Ishikawa (cell line): ENCODE measurements around the gene PGAM5.

Experiments
- CEBPB ChIP-seq: IDR thresholded peaks from 2 replicates; pipeline ENCODE4 v1.6.1; 2012
- CREB1 ChIP-seq: IDR thresholded peaks from 2 replicates; pipeline ENCODE4 v1.6.1; 2012; ENCODE audit warnings: low read depth
- EGR1 ChIP-seq: IDR thresholded peaks from 2 replicates; pipeline ENCODE4 v1.6.1; 2012
- EP300 ChIP-seq: IDR thresholded peaks from 2 replicates; pipeline ENCODE4 v1.6.1; 2012; ENCODE audit warnings: borderline replicate concordance
- FOXM1 ChIP-seq: IDR thresholded peaks from 2 replicates; pipeline ENCODE4 v1.6.1; 2012; ENCODE audit warnings: low read depth, borderline replicate concordance
- NFIC ChIP-seq: IDR thresholded peaks from 2 replicates; pipeline ENCODE4 v1.6.1; 2012
- RAD21 ChIP-seq: IDR thresholded peaks from 2 replicates; pipeline ENCODE4 v1.6.1; 2012; ENCODE audit warnings: low read depth
- REST ChIP-seq: IDR thresholded peaks from 2 replicates; pipeline ENCODE4 v1.6.1; 2012; ENCODE audit warnings: low read depth, mild to moderate bottlenecking
- TAF1 ChIP-seq: IDR thresholded peaks from 2 replicates; pipeline ENCODE4 v1.6.1; 2012; ENCODE audit warnings: low read depth, mild to moderate bottlenecking
- TCF12 ChIP-seq: IDR thresholded peaks from 2 replicates; pipeline ENCODE4 v1.6.1; 2012; ENCODE audit warnings: low read depth
- TEAD4 ChIP-seq: IDR thresholded peaks from 2 replicates; pipeline ENCODE4 v1.6.1; 2012
- USF1 ChIP-seq: IDR thresholded peaks from 2 replicates; pipeline ENCODE4 v1.6.1; 2012
- YY1 ChIP-seq: IDR thresholded peaks from 2 replicates; pipeline ENCODE4 v1.6.1; 2012; ENCODE audit warnings: low read depth
- ZBTB7A ChIP-seq: IDR thresholded peaks from 2 replicates; pipeline ENCODE4 v1.6.1; 2012; ENCODE audit warnings: low read depth
- TF ChIP-seq, protein P1 (sequence below): IDR thresholded peaks from 2 replicates; pipeline ENCODE4 v1.6.1; 2012

Gene PGAM5

DNA sequence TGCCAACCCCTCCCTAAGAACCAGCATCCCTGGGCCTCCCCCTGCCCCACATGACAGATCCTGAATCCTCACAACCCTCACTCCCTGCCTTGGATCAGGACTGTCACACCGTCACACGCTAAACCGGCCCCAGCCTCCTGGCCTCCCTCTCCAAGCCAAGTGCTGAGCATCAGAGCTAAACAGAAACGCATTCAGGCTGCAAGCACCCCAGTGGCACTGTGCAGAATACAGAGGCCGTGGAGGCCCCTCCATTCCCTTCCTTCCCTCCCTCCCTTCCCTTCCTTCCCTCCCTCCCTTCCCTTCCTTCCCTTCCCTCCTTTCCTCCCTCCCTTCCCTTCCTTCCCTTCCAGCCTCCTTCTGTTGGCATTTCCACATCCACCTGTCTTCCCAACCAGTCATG lies 36.1 kb upstream of the PGAM5 start:
- TF ChIP-seq FOXM1 (no peak), EP300 (no peak), EGR1 (no peak), NFIC (no peak), TCF12 (no peak), ZBTB7A (no peak), RAD21 (no peak), REST (no peak), TAF1 (no peak), CREB1 (no peak), YY1 (no peak), CEBPB (no peak), TEAD4 (no peak), USF1 (no peak)
- TF ChIP-seq, protein P1, sequence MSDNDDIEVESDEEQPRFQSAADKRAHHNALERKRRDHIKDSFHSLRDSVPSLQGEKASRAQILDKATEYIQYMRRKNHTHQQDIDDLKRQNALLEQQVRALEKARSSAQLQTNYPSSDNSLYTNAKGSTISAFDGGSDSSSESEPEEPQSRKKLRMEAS = no peak

- TF ChIP-seq YY1 (no peak), NFIC (no peak), FOXM1 (no peak), TCF12 (no peak), EGR1 (no peak), CREB1 (no peak), REST (no peak), TEAD4 (no peak), RAD21 (no peak)
- TF ChIP-seq, protein P1 = no peak
Measured at GRCh38 chr12:132675757-132676432, 34.7 kb upstream of the PGAM5 start.

- TF ChIP-seq RAD21 (no peak), REST (no peak), FOXM1 (no peak)
Measured at GRCh38 chr12:132677492-132677891, 33.1 kb upstream of the PGAM5 start.

DNA sequence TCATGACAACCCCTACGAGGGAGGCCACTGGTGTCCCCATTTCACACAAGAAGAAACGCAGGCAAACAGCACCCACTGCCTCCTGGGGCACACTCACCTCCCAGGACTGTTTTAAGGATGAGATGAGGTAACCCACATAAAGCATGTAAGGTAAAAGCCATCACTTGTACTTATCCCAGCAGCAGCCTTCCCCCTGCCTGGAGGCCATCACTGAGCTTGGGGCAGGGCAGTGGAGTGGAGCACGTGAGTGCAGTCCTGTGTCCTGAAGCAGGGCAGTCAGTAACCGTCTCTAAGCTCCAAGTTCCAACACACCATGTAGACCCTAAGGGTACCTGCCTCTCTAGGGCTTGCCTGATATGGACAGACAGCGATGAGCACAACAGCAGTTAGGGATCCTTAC lies 25.2 kb upstream of the PGAM5 start:
- TF ChIP-seq EP300 = no peak
- no peak for TF ChIP-seq TCF12
- TF ChIP-seq RAD21 = no peak
- TF ChIP-seq, protein P1 = no peak
- no peak for TF ChIP-seq NFIC
- TF ChIP-seq FOXM1 = no peak
- TF ChIP-seq ZBTB7A = no peak
- no peak for TF ChIP-seq TAF1
- TF ChIP-seq CEBPB = no peak

DNA sequence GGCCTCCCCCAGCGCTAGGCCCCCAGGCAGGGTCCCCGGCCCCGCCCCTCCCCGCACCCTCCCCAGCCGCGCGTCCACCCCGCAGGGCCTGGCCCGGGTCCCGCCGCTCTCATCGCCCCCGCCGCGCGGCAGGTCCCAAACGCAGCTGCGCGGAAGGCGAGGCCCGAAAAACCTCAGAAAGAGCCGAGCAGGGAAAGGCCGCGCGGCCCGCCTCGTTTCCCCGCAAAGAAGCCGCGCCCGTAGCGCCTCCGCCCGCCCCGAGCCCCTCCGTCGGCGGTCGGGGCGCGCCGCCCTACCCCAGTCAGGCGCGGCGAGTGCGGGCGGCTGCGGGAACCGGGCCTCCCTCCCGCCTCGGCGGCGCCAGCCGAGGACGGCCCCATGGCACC lies 23.8 kb upstream of the PGAM5 start:
- TF ChIP-seq TEAD4 = no peak
- TF ChIP-seq REST = no peak
- TF ChIP-seq RAD21 = no peak
- no peak for TF ChIP-seq ZBTB7A
- TF ChIP-seq CEBPB = no peak
- no peak for TF ChIP-seq EP300
- no peak for TF ChIP-seq NFIC
- TF ChIP-seq, protein P1 = no peak
